ENCODE data around the gene EIF4E3. TPM values are rescaled to one million over a fixed set of nuclear protein-coding genes. Genes with fewer than 3 reads are reported as not detected.

EIF4E3 gene
- total RNA-seq, 2 experiments from 2014 or later = 56.5 to 61.9 TPM

DNA sequence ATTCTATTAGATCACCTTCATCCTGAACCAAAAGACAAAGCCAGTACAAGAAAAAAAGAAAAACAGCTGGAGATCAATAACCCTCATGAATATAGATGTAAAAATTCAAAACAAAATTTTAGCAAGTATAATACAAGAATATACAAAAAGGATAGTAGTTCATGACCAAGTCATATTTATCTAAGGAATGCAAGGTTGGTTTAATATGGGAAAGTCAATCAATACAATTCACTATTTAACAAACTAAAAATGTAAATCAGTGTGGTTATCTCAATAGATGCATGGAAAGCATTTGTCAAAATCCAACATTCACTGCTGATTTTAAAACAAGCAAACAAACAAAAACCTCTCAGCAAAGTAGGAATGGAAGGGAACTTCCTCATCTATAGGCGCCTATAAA is 17.4 kb upstream of the EIF4E3 start:
- Mint-ChIP-seq H3K4me1 (no peaks in the 10 kb centered on the region), H3K27me3 (peaks cover 25% of the 10 kb centered on the region), H3K9me3 (ENCODE audit: low read depth) (peaks cover 22% of the 10 kb centered on the region), H3K27ac (no peak overlapping the region), H3K36me3 (peaks cover 14% of the 10 kb centered on the region), H3K4me3 (no peak overlapping the region)
- no peak for ATAC-seq
- no peak for DNase-seq
- CTCF ChIA-PET = interaction anchor here (1.6 kb wide), 1 partner anchor 12 kb away, joined by 6 read pairs; no protein-coding TSS in a partner anchor

DNA sequence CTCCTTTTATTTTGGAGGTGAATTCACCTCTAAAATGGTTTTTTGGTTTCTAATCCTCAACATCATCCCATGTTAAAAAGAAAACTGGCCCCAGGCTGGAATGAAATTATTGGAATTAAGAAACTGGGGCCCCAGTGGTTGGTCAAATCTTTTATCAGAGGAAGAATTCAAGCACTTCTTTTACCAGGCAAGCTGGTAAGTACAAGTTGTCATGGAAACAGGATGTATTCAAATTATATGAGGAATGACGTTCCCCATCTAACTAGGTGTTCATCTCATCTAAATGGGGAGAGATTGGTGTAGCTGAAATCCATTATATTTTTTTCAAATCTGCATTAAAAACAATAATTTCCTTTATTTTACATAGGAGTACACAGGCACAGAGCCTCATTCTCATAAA is 9.7 kb upstream of the EIF4E3 start:
- H3K36me3 Mint-ChIP-seq = peaks cover 2% of the 10 kb centered on the region
- CTCF ChIA-PET = no interaction called here
- no peak overlapping the region for H3K27ac Mint-ChIP-seq
- no peaks in the 10 kb centered on the region for H3K9me3 Mint-ChIP-seq (ENCODE audit: low read depth)
- H3K27me3 Mint-ChIP-seq = peaks cover 29% of the 10 kb centered on the region
- DNase-seq (no peak), ATAC-seq (no peak)
- no peak overlapping the region for H3K4me3 Mint-ChIP-seq
- H3K4me1 Mint-ChIP-seq = peaks cover 10% of the 10 kb centered on the region

DNA sequence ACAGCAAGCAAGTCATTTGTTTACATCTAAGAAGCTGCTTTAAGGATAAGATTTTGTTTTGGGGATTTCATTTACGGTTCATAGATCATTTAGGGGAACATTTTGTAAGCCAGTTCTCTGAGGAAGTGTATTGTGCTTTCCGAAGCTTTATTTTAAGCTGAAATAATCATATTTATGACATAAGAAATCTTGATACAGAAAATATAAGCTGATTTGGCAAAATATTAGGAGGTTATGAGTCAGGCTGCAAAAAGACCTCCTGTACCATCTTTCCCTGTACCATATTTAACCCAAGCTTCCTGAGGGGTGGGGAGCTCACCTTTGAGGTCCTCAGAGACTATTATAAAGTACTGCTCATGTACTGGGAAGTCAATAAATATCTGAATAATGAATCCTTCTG is 8.1 kb upstream of the EIF4E3 start:
- DNase-seq (no peak), ATAC-seq (no peak)
- CTCF ChIA-PET = interaction anchor here (1.1 to 2.0 kb wide), 3 partner anchors 10 to 22 kb away, joined by 3 to 4 read pairs (median 4); no protein-coding TSS in a partner anchor
- Mint-ChIP-seq H3K4me1 (peaks cover 25% of the 10 kb centered on the region), H3K9me3 (ENCODE audit: low read depth) (no peaks in the 10 kb centered on the region), H3K4me3 (no peak overlapping the region), H3K27ac (no peak overlapping the region), H3K36me3 (peaks cover 2% of the 10 kb centered on the region), H3K27me3 (peaks cover 23% of the 10 kb centered on the region)

DNA sequence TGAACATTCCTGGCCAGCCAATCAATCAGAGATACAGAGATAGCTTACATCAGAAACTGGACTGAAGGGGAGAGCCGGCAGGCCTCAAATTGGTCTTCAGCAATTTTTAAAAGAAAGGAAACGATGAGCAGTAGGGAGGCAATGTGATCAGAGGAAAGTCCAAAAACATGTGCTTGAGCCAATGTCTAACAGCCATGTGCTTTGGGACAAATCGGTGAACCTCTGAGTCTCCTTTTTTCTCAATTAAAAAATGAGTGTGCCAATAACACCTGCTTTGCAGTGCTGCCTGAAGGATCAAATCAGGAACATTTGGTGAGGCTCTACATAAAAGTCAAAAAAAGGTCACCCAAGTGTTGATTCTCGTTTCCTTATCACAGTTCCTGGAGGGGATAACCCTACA is 7.4 kb upstream of the EIF4E3 start:
- no peak for ATAC-seq
- H3K9me3 Mint-ChIP-seq (ENCODE audit: low read depth) = no peaks in the 10 kb centered on the region
- no peak for DNase-seq
- no peak overlapping the region for H3K27ac Mint-ChIP-seq
- CTCF ChIA-PET = interaction anchor here (1.0 to 2.0 kb wide), 4 partner anchors 9 to 143 kb away, joined by 3 to 6 read pairs (median 4); no protein-coding TSS in a partner anchor
- H3K27me3 Mint-ChIP-seq = peaks cover 16% of the 10 kb centered on the region
- H3K4me3 Mint-ChIP-seq = no peak overlapping the region
- H3K4me1 Mint-ChIP-seq = peaks cover 27% of the 10 kb centered on the region
- peaks cover 2% of the 10 kb centered on the region for H3K36me3 Mint-ChIP-seq

DNA sequence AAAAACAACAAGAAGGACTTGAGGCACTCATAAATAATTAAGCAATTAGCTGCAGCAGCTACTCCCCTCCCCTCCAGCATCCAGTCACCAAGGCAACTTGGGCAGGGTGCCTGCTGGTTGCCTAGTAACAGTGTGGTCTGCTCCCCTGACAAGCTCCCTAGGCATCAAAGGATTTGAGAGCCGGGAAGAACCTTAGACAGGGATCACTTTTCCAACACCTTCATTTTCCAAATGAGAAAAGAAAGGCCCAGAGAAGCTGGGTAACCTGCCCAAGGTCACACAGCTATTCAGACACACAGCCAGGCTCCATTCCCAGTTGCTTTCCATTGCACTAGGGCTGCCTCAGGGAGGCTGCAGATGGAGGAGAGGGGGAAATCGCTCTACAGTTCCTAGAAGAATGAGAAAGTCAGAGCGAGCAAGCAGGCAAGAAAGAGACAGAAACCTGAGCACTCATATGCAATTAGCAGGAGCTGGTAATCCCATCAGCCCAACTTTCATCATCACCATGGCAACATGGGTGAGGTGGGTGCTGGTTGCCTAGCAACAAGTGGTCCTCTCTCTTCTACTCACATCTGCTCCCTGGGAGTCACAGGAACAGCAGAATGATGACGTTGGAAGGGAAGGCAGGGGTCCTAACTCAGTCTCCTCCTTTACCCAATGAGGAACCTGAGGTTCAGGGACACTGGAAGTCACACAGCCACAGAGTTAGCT is 3.6 kb upstream of the EIF4E3 start:
- Mint-ChIP-seq H3K27ac (no peak overlapping the region), H3K4me3 (no peak overlapping the region), H3K9me3 (ENCODE audit: low read depth) (no peaks in the 10 kb centered on the region), H3K27me3 (no peaks in the 10 kb centered on the region), H3K4me1 (peaks cover 43% of the 10 kb centered on the region), H3K36me3 (peaks cover 5% of the 10 kb centered on the region)
- no peak for ATAC-seq
- peak; percentile 53 for DNase-seq
- CTCF ChIA-PET = interaction anchor here (0.6 to 5.0 kb wide), 17 partner anchors 9 to 1093 kb away, joined by 3 to 46 read pairs (median 6); partner anchors contain the start of gene GPR27

DNA sequence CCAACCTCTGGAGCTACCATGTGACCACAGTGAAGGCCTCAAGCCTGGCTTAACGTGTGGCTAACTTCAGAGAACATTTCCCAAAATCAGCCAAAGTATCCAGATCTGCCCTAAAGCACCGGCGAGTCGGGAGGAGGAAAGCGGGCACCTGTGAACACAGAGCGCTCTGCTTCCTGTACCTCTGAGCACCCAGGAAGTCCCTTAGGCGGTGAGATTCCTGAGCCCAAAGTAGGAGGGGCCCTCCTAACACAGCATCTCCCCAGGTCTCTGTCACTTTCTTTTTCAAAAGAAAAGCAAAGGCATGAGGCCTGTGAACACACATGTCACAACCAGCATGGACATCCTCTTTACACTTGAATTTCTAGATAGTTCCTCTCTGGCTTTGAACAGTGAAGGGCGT is 944 bp upstream of the EIF4E3 start:
- Mint-ChIP-seq H3K9me3 (ENCODE audit: low read depth) (no peaks in the 10 kb centered on the region), H3K27me3 (no peaks in the 10 kb centered on the region), H3K27ac (peak overlapping the region; percentile 92), H3K4me1 (peaks cover 61% of the 10 kb centered on the region), H3K36me3 (peaks cover 14% of the 10 kb centered on the region), H3K4me3 (peak overlapping the region; percentile 97)
- ATAC-seq = peak; percentile 44
- CTCF ChIA-PET = interaction anchor here (1.2 to 5.0 kb wide), 3 partner anchors 15 to 133 kb away, joined by 3 to 35 read pairs (median 22); no protein-coding TSS in a partner anchor
- DNase-seq = peak; percentile 76

DNA sequence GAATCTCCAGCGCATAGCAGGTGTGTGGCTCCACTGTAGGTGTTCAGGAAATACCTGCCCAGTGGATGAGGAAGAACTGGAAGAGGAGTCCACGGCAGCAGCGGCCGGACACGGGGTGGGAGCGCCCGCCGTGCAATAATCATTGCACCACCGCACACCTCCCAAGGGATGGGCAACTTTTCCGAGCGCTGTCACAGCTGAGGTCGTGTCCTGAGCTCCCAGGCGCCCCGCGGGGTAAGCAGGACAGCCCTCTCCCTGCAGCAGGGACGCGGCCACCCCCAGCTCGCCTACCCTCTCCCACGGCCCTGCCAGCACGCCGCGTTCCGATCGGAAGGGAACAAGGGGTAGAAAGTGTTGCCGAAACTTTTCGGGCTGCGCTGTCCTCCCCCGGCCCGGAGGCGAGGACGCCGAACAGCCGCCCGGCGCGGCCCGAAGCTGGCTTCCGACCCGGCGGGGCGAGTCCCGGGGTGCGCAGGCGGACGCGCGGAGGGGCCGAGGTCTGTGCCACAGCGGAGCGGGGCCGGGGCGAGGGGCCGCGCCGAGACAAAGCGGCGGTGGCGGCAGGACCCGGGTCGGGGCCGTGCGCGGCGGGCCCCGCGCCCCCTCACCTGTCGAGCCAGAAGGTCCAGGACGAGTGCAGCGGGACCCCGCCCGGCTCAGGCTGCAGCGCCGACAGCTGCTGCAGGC is 475 bp downstream of the EIF4E3 start:
- Mint-ChIP-seq H3K9me3 (ENCODE audit: low read depth) (no peaks in the 10 kb centered on the region), H3K27ac (peak overlapping the region; percentile 96), H3K36me3 (peaks cover 24% of the 10 kb centered on the region), H3K4me3 (peak overlapping the region; percentile 88), H3K27me3 (no peaks in the 10 kb centered on the region), H3K4me1 (peaks cover 60% of the 10 kb centered on the region)
- ATAC-seq (peak; percentile 42), DNase-seq (peak; percentile 54)
- CTCF ChIA-PET = interaction anchor here (1.1 to 3.5 kb wide), 4 partner anchors 10 to 151 kb away, joined by 3 to 26 read pairs (median 4); no protein-coding TSS in a partner anchor

DNA sequence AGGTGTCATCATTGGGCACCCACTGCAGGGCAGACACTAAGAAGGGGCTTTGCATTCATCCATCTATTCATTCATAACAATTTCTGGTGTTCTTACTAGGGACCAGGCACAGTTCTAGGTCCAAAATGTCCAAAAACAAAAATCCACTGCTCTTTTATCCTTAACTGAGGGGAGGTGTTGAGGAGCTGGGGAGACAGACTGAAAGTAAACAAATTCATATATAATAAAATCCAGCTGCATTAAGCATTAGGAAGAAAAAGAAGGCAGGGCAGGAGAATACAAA is 1.1 kb downstream of the EIF4E3 start:
- Mint-ChIP-seq H3K9me3 (ENCODE audit: low read depth) (no peaks in the 10 kb centered on the region), H3K36me3 (peaks cover 29% of the 10 kb centered on the region), H3K27me3 (no peaks in the 10 kb centered on the region), H3K4me3 (peak overlapping the region; percentile 88), H3K4me1 (peaks cover 59% of the 10 kb centered on the region), H3K27ac (peak overlapping the region; percentile 96)
- no peak for ATAC-seq
- CTCF ChIA-PET = interaction anchor here (1.0 to 3.5 kb wide), 6 partner anchors 9 to 151 kb away, joined by 3 to 26 read pairs (median 4); no protein-coding TSS in a partner anchor
- DNase-seq = no peak

DNA sequence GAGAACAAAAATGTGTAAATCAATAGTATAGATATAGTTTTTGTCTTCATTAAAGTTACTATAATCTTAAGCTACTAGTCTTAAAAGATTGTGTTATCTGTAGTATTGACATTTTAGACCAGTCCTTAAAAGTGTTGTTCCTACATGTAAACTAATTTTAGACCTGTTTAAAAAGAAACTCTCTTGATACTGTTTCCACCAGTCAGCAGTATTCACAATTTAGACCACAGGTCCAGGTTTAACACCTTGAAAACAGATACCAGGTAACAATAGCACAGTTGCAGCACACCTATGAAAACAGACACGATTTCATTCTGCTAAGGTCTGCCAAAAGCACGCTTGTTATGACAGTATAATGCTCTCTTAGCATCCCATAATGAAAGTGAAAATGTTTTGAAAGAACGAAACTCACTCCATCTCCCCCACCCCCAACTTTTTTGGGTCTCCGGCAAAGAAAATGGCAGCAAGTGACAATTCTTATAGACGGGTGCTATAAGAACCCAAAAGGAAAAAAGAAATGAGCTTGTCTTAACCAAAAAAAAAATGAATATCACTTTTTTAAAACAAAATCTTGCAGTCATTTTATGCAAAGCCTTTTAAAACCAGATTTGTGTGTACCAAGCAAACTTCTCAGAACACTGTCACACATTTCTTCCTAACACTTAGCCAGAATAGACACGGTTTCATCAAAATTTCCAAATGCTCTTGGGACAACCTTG is 1.6 kb downstream of the EIF4E3 start:
- Mint-ChIP-seq H3K27ac (peak overlapping the region; percentile 96), H3K9me3 (ENCODE audit: low read depth) (no peaks in the 10 kb centered on the region), H3K27me3 (no peaks in the 10 kb centered on the region), H3K4me3 (peak overlapping the region; percentile 88), H3K4me1 (peaks cover 60% of the 10 kb centered on the region), H3K36me3 (peaks cover 33% of the 10 kb centered on the region)
- DNase-seq (peak; percentile 83), ATAC-seq (peak; percentile 43)
- CTCF ChIA-PET = interaction anchor here (1.0 to 3.5 kb wide), 3 partner anchors 9 to 136 kb away, joined by 3 to 26 read pairs (median 4); no protein-coding TSS in a partner anchor

DNA sequence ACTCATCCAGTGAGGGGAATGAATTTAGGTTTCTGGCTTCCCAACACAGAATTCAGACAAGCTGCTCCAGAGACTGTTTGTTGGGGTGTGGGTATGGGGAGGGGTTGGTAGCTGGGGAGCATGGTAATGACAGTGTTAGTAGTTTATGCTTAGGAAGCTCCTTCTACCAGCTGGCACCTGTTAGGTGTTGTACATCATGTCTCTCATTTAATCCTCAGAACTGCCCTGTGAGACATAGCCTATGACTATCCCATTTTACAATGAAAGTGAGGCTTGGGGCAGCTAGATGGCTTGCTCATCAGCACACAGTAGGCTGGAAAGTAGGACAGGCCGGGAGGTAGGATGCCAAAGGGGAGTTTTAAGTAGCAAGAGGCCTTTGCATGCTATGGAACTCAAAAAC is 2.5 kb downstream of the EIF4E3 start:
- CTCF ChIA-PET = interaction anchor here (3.5 kb wide), 1 partner anchor 12 kb away, joined by 26 read pairs; no protein-coding TSS in a partner anchor
- no peaks in the 10 kb centered on the region for H3K9me3 Mint-ChIP-seq (ENCODE audit: low read depth)
- peaks cover 64% of the 10 kb centered on the region for H3K4me1 Mint-ChIP-seq
- peaks cover 33% of the 10 kb centered on the region for H3K36me3 Mint-ChIP-seq
- H3K27me3 Mint-ChIP-seq = no peaks in the 10 kb centered on the region
- H3K27ac Mint-ChIP-seq = peak overlapping the region; percentile 96
- peak overlapping the region; percentile 70 for H3K4me3 Mint-ChIP-seq
- DNase-seq (no peak), ATAC-seq (no peak)

DNA sequence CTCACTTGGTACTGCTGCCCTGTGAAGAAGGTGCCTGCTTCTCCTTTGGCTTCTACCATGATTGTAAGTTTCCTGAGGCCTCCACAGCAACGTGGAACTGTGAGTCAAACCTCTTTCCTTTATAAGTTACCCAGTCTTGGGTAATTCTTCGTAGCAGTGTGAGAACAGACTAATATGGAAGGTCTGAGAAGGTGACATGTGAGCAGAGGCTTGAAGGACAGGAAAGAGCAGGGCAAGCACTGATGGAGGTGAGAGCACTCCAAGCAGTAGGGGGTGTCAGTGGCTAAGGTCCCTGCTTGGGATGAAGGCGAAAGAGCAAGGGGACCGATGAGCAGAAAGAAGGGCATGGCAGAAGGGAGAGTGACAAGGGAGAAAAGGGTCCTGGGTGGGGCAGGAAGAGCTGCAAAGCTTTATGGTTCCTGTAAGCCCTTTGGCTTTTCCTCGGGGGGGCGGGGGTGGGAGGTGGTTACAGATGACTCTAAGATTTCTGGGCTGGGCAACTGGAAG is 3.5 kb downstream of the EIF4E3 start:
- Mint-ChIP-seq H3K36me3 (peaks cover 34% of the 10 kb centered on the region), H3K4me3 (peak overlapping the region; percentile 70), H3K27me3 (no peaks in the 10 kb centered on the region), H3K4me1 (peaks cover 69% of the 10 kb centered on the region), H3K9me3 (ENCODE audit: low read depth) (no peaks in the 10 kb centered on the region), H3K27ac (peak overlapping the region; percentile 96)
- CTCF ChIA-PET = interaction anchor here (2.0 to 3.5 kb wide), 2 partner anchors 11 kb away, joined by 8 to 26 read pairs; no protein-coding TSS in a partner anchor
- DNase-seq (peak; percentile 68), ATAC-seq (peak; percentile 27)

DNA sequence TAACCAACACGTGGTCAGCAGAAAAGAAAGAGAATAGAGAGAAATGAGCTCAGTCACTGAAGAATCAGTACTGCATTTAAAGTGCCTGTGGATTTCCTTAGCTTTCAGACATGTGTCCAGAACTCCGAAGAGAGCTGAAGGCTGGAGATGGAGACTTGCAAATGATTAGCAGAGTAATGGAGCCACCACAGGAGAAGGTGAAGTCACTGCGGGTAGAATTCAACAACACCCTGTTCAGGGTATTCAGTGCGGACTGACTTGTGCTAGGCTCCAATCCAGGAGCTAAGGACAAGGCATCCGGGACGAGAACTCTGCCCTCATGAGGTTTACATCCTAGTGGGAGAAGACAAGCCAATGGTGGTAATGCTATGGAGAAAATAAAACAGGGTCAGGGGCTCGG is 4.2 kb downstream of the EIF4E3 start:
- H3K36me3 Mint-ChIP-seq = peaks cover 34% of the 10 kb centered on the region

DNA sequence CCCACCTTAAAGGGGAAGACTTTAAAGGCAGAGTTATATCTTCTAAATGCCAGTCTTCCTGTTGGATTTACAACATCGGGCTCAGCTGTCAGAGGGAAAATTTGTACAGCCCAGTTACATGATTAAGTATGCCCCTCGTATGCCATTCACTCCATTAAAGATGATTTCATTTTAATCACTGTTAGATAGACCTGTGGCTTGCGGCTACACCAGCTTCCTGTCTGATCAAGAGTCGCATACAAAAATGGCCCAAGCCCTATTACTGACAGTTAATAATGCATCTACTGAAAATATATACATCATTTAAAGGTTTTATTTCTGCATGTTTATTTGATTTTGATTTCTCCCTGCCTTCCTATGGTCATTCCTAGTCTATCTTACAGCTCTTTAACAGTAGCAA is 7.1 kb downstream of the EIF4E3 start:
- peak; percentile 82 for DNase-seq
- peak; percentile 57 for ATAC-seq
- H3K9me3 Mint-ChIP-seq (ENCODE audit: low read depth) = no peaks in the 10 kb centered on the region
- CTCF ChIA-PET = interaction anchor here (1.0 to 3.8 kb wide), 3 partner anchors 9 to 157 kb away, joined by 3 to 32 read pairs (median 5); no protein-coding TSS in a partner anchor
- H3K27ac Mint-ChIP-seq = peak overlapping the region; percentile 76
- peaks cover 77% of the 10 kb centered on the region for H3K4me1 Mint-ChIP-seq
- H3K4me3 Mint-ChIP-seq = peak overlapping the region; percentile 36
- no peaks in the 10 kb centered on the region for H3K27me3 Mint-ChIP-seq
- peaks cover 33% of the 10 kb centered on the region for H3K36me3 Mint-ChIP-seq

More for the DNA sequence above, 4.2 kb downstream of the EIF4E3 start:
- H3K4me3 Mint-ChIP-seq = peak overlapping the region; percentile 70
- H3K4me1 Mint-ChIP-seq = peaks cover 65% of the 10 kb centered on the region
- CTCF ChIA-PET = interaction anchor here (0.9 to 3.8 kb wide), 3 partner anchors 8 to 150 kb away, joined by 3 to 32 read pairs (median 8); no protein-coding TSS in a partner anchor
- H3K27me3 Mint-ChIP-seq = no peaks in the 10 kb centered on the region
- peak overlapping the region; percentile 96 for H3K27ac Mint-ChIP-seq
- ATAC-seq (no peak), DNase-seq (no peak)
- H3K9me3 Mint-ChIP-seq (ENCODE audit: low read depth) = no peaks in the 10 kb centered on the region

All from activated CD8-positive, alpha-beta memory T cell treated with anti-CD3 and anti-CD28 coated beads, Interleukin-2, amount 10 ng/mL, durations not matched to agents 7 days and 5 days (primary cell).